Measurements from ENCODE around the gene MUS81. TPM values are rescaled to one million over a fixed set of nuclear protein-coding genes. Genes with fewer than 3 reads are reported as not detected.
"Not testable (repeated sequence)": the region's sequence is repeated elsewhere in the genome, so short reads cannot be mapped to it uniquely, and the experiment has no call there.

MUS81 gene
- total RNA-seq, 1 donor from 2014 or later, result 114 TPM

DNA sequence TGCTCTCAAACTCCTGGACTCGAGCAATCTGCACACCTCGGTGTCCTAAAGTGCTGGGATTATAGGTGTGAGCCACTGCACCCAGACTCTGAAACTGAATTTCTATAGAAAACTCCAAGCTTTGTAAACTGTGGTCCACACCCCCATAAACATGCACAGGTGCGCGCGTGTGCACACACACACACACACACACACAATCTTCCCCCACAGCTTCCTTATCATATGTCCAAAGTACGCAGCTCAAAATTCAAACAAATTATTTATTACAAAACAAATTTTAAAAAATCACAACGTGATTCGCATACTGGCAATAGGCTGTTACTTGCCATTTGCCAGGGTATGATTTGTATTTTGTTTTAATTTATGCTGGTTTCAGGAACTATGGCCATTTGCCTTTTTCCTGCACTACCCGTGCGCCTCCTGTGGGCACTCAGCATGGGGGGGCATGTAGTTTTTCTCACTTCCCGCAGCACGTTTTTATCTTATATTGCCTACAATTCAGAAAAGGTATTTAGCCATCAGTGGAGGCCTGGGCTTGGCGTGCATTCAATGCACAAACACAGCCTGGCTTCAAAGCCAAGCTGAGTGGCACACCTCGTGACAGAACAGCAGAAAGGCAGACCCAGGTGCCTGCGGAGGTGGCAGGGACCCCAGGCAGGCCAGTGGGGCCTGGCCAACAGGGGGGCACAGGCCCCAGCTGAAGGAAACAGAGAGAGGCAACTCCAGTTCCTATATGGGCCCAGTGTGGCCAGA is 37.3 kb upstream of the MUS81 start:
- H3K27ac Mint-ChIP-seq (ENCODE audit: unreplicated experiment), result no peak overlapping the region
- no peaks in the 10 kb centered on the region for H3K4me1 Mint-ChIP-seq (ENCODE audit: low read depth, unreplicated experiment)
- TF ChIP-seq CTCF (IDR thresholded peaks at IDR 0.05; ENCODE audit: partially characterized antibody, unreplicated experiment), result no peak
- peaks cover 1% of the 10 kb centered on the region for H3K9me3 Mint-ChIP-seq (ENCODE audit: unreplicated experiment)
- no peak for DNase-seq
- H3K4me3 Mint-ChIP-seq (ENCODE audit: unreplicated experiment), result no peak overlapping the region
- no peaks in the 10 kb centered on the region for H3K36me3 Mint-ChIP-seq (ENCODE audit: unreplicated experiment)
- peaks cover 1% of the 10 kb centered on the region for H3K27me3 Mint-ChIP-seq (ENCODE audit: unreplicated experiment)

GRCh38 chr11:65826984-65827735 is 33.1 kb upstream of the MUS81 start:
- TF ChIP-seq CTCF (IDR thresholded peaks at IDR 0.05; ENCODE audit: partially characterized antibody, unreplicated experiment), result no peak

GRCh38 chr11:65829459-65829858 is 30.8 kb upstream of the MUS81 start:
- peaks cover 6% of the 10 kb centered on the region for H3K9me3 Mint-ChIP-seq (ENCODE audit: unreplicated experiment)
- DNase-seq, result no peak
- H3K4me1 Mint-ChIP-seq (ENCODE audit: low read depth, unreplicated experiment), result no peaks in the 10 kb centered on the region
- H3K27ac Mint-ChIP-seq (ENCODE audit: unreplicated experiment), result no peak overlapping the region
- H3K4me3 Mint-ChIP-seq (ENCODE audit: unreplicated experiment), result no peak overlapping the region
- no peak for TF ChIP-seq CTCF (IDR thresholded peaks at IDR 0.05; ENCODE audit: partially characterized antibody, unreplicated experiment)
- peaks cover 10% of the 10 kb centered on the region for H3K27me3 Mint-ChIP-seq (ENCODE audit: unreplicated experiment)
- no peaks in the 10 kb centered on the region for H3K36me3 Mint-ChIP-seq (ENCODE audit: unreplicated experiment)

More at GRCh38 chr11:65826984-65827735, 33.1 kb upstream of the MUS81 start:
- DNase-seq, result no peak
- H3K4me1 Mint-ChIP-seq (ENCODE audit: low read depth, unreplicated experiment), result no peaks in the 10 kb centered on the region
- H3K9me3 Mint-ChIP-seq (ENCODE audit: unreplicated experiment), result peaks cover 3% of the 10 kb centered on the region
- H3K27ac Mint-ChIP-seq (ENCODE audit: unreplicated experiment), result no peak overlapping the region
- H3K4me3 Mint-ChIP-seq (ENCODE audit: unreplicated experiment), result no peak overlapping the region
- peaks cover 9% of the 10 kb centered on the region for H3K27me3 Mint-ChIP-seq (ENCODE audit: unreplicated experiment)
- H3K36me3 Mint-ChIP-seq (ENCODE audit: unreplicated experiment), result no peaks in the 10 kb centered on the region

GRCh38 chr11:65832231-65832630 is 28.0 kb upstream of the MUS81 start:
- DNase-seq; H3K4me1 Mint-ChIP-seq (ENCODE audit: low read depth, unreplicated experiment); H3K9me3 Mint-ChIP-seq (ENCODE audit: unreplicated experiment); H3K36me3 Mint-ChIP-seq (ENCODE audit: unreplicated experiment); H3K27ac Mint-ChIP-seq (ENCODE audit: unreplicated experiment); H3K27me3 Mint-ChIP-seq (ENCODE audit: unreplicated experiment): not testable (repeated sequence)
- H3K4me3 Mint-ChIP-seq (ENCODE audit: unreplicated experiment), result peak overlapping the region; percentile 44

DNA sequence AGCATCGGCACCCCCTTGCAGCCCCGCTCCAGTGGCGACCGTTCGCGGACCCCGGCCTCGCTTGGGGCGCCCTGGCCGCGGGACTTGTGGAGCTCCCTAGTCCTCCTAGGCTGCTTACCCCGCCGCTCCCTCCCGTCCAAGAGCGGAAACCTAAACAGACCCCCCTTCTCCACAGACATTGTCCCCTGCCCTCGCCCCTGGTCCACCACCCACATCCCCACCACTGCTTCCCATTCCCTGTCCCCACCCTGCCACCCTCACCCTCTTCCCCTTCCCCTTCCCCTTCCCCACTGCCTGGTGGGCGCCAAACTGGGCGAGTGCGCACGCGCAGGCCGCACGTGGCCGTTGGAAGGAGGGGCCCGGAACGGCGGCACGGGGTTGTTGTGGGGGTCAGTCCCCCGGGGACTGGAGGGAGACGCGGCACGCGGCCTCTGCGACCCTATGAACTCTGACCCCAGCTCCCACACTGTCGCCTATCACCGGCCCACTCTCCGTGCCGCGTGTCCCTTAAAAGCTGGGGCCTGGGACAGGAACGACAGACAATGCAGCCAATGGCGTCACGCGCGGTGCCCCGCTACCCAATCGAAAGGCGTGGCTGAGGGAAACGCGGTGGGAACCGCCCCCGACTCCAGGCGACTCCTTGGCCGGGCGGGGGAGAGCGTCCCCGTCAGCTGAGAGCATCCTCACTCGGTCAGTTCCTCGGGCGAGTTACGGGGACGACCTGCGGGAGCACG is 26.8 kb upstream of the MUS81 start, which contains the start of gene SNX32:
Gene SNX32 (plus strand): TSS at position 667 of the 734 bp plus-strand sequence. CDS start 103 bp downstream, outside the sequence.
- H3K9me3 Mint-ChIP-seq (ENCODE audit: unreplicated experiment), result peaks cover 6% of the 10 kb centered on the region
- H3K4me1 Mint-ChIP-seq (ENCODE audit: low read depth, unreplicated experiment), result no peaks in the 10 kb centered on the region
- no peak for TF ChIP-seq CTCF (IDR thresholded peaks at IDR 0.05; ENCODE audit: partially characterized antibody, unreplicated experiment)
- peak within 1 kb of the TSS; percentile 65 for H3K27ac Mint-ChIP-seq (ENCODE audit: unreplicated experiment)
- H3K36me3 Mint-ChIP-seq (ENCODE audit: unreplicated experiment), result no peaks in the 10 kb centered on the region
- peak; percentile 98 for DNase-seq
- H3K4me3 Mint-ChIP-seq (ENCODE audit: unreplicated experiment), result no peak within 1 kb of the TSS
- H3K27me3 Mint-ChIP-seq (ENCODE audit: unreplicated experiment), result peaks cover 9% of the 10 kb centered on the region

Measured in glutamatergic neuron (in vitro differentiated cells).